Measurements from ENCODE around the gene MORC3.
A peak's percentile ranks its signal among the peaks of the same experiment; 100 is the strongest.
"Not testable (repeated sequence)": the region's sequence is repeated elsewhere in the genome, so short reads cannot be mapped to it uniquely, and the experiment has no call there.

The MORC3 gene

GRCh38 chr21:36297406-36297937 lies 22.5 kb upstream of the MORC3 start:
- H3K4me3 ChIP-seq (ENCODE audit: low read length) = no peak overlapping the region

DNA sequence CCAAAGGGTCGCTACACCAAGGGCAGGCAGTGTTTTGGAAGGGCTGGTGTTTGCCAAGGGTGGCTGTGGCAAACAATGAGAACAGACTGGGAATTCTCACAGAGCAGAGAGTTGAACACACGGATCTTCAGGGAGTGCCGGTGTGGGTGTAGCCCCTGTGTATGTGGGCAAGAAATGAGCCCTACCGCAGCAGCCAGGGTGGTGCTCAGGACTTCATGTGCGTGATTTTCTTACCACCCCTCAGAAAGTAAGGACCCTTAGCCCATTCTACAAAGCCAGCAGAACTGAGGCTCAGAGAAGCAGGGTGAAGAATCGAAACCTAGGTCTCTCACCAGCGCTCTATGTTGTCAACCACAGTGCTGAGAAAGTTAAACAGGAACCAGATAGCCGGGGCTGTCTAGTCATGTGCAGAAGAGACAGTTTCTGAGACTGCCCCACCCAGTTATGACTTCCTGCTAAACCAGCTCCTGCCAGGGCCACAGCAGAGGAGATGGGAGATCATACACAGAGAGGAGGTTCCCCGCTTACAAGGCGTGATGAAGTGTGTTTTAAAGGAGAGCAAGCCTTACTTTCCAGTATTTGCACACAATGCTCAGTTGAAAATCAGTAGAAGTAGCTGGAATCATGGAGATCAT lies 21.9 kb upstream of the MORC3 start:
- TF ChIP-seq CTCF (conservative IDR thresholded peaks at IDR 0.05; ENCODE audit: low read length) = no peak
- peak; percentile 49 for DNase-seq (ENCODE audit: low read depth)
- peak overlapping the region; percentile 31 for H3K4me3 ChIP-seq (ENCODE audit: low read length)

More at GRCh38 chr21:36297406-36297937, 22.5 kb upstream of the MORC3 start:
- no peak for DNase-seq (ENCODE audit: low read depth)
- TF ChIP-seq CTCF (conservative IDR thresholded peaks at IDR 0.05; ENCODE audit: low read length) = no peak

DNA sequence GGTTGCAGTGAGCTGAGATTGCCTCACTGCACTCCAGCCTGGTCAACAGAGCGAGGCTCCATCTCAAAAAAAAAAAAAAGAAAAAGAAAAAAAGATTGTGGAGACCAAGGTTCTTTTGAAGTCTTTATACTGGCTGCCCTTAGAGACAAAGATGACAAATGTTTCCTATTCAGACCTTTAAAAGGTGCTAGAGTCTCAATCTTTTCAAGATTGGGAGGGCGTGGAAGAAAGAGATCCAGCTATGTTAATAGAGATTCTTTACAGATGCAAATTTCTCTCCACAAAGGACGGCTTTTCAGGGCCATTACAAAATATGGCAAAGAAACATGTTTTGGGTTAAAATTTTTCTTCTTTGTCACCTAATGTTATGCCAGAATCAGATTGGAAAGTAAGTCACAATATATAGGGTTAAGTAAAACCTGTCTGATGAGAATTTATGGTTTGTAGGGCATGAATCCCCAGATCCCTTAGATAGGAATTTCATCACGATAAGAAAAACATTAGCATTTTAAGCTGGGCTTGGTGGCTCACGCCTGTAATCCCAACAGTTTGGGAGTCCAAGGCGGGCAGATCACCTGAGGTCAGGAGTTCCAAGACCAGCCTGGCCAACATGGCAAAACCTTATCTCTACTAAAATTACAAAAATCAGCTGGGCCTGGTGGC lies 13.0 kb upstream of the MORC3 start:
- no peak overlapping the region for H3K4me3 ChIP-seq (ENCODE audit: low read length)
- no peak for TF ChIP-seq CTCF (conservative IDR thresholded peaks at IDR 0.05; ENCODE audit: low read length)
- DNase-seq (ENCODE audit: low read depth) = no peak

DNA sequence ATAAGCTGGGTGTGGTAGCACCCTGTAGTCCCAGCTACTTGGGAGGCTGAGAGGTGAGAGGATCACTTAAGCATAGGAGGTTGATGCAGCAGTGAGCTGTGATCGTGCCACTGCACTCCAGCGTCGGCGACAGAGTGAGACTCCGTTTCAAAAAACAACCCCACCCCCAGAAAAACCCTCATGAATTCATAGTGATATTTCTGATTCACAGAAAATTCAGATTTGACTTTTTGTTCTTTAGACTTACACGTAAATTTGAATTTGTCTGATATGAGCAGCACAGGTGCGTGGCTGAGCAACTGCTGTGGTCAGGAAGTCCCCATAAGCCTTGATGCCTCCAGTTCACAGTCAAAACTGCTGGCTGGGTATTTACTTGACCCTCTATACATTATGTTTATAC lies 10.0 kb upstream of the MORC3 start:
- no peak overlapping the region for H3K4me3 ChIP-seq (ENCODE audit: low read length)
- no peak for TF ChIP-seq CTCF (conservative IDR thresholded peaks at IDR 0.05; ENCODE audit: low read length)
- no peak for DNase-seq (ENCODE audit: low read depth)

GRCh38 chr21:36313446-36313845 lies 6.6 kb upstream of the MORC3 start:
- H3K4me3 ChIP-seq (ENCODE audit: low read length); DNase-seq (ENCODE audit: low read depth): not testable (repeated sequence)

- H3K4me3 ChIP-seq (ENCODE audit: low read length); DNase-seq (ENCODE audit: low read depth): not testable (repeated sequence)
Measured at GRCh38 chr21:36316045-36316444, 4.0 kb upstream of the MORC3 start.

- DNase-seq (ENCODE audit: low read depth) = no peak
- no peak for TF ChIP-seq CTCF (conservative IDR thresholded peaks at IDR 0.05; ENCODE audit: low read length)
- no peak overlapping the region for H3K4me3 ChIP-seq (ENCODE audit: low read length)
Measured at GRCh38 chr21:36316872-36317484, 3.0 kb upstream of the MORC3 start.

DNA sequence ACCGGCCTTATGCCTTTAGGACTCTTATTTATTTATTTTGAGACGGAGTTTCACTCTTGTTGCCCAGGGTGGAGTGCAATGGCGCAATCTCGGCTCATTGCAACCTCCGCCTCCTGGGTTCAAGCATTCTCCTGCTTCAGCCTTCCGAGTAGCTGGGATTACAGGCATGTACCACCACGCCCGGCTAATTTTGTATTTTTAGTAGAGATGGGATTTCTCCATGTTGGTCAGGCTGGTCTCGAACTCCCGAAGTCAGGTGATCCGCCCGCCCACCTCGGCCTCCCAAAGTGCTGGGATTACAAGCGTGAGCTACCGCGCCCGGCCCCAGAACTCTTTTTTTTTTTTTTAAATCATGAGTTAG lies 611 bp upstream of the MORC3 start:
- peak overlapping the region; percentile 55 for H3K4me3 ChIP-seq (ENCODE audit: low read length)
- DNase-seq (ENCODE audit: low read depth) = not testable (repeated sequence)

Data from AG10803 (cell line).